ENCODE measurements around the gene PRRT1B. TPM values are rescaled to one million over a fixed set of nuclear protein-coding genes. Genes with fewer than 3 reads are reported as not detected.

Gene PRRT1B
- total and polyA plus RNA-seq, 2 experiments from 2014 or later = 0.24 TPM; not detected in 1

DNA sequence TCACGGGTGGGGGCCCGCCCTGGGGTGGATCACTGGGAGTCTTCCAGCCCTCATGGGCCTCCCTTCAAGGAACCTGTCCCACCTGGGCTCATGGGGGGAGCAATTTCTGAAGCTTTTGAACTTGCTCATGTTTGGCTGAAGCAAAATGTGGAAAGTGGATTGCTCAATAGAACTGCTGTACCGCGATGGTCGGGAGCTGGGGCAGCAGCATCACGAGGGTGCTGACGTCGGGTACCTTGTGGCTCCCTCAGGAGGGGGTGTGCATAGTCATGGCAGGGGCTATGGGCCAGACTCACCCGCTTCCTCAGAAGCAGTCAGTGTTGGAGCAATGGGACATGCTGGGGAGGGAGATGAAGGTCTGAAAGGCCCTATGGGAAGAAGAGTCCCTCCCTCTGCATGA is 57.9 kb downstream of the PRRT1B start (continued):
- TF ChIP-seq, protein P1, sequence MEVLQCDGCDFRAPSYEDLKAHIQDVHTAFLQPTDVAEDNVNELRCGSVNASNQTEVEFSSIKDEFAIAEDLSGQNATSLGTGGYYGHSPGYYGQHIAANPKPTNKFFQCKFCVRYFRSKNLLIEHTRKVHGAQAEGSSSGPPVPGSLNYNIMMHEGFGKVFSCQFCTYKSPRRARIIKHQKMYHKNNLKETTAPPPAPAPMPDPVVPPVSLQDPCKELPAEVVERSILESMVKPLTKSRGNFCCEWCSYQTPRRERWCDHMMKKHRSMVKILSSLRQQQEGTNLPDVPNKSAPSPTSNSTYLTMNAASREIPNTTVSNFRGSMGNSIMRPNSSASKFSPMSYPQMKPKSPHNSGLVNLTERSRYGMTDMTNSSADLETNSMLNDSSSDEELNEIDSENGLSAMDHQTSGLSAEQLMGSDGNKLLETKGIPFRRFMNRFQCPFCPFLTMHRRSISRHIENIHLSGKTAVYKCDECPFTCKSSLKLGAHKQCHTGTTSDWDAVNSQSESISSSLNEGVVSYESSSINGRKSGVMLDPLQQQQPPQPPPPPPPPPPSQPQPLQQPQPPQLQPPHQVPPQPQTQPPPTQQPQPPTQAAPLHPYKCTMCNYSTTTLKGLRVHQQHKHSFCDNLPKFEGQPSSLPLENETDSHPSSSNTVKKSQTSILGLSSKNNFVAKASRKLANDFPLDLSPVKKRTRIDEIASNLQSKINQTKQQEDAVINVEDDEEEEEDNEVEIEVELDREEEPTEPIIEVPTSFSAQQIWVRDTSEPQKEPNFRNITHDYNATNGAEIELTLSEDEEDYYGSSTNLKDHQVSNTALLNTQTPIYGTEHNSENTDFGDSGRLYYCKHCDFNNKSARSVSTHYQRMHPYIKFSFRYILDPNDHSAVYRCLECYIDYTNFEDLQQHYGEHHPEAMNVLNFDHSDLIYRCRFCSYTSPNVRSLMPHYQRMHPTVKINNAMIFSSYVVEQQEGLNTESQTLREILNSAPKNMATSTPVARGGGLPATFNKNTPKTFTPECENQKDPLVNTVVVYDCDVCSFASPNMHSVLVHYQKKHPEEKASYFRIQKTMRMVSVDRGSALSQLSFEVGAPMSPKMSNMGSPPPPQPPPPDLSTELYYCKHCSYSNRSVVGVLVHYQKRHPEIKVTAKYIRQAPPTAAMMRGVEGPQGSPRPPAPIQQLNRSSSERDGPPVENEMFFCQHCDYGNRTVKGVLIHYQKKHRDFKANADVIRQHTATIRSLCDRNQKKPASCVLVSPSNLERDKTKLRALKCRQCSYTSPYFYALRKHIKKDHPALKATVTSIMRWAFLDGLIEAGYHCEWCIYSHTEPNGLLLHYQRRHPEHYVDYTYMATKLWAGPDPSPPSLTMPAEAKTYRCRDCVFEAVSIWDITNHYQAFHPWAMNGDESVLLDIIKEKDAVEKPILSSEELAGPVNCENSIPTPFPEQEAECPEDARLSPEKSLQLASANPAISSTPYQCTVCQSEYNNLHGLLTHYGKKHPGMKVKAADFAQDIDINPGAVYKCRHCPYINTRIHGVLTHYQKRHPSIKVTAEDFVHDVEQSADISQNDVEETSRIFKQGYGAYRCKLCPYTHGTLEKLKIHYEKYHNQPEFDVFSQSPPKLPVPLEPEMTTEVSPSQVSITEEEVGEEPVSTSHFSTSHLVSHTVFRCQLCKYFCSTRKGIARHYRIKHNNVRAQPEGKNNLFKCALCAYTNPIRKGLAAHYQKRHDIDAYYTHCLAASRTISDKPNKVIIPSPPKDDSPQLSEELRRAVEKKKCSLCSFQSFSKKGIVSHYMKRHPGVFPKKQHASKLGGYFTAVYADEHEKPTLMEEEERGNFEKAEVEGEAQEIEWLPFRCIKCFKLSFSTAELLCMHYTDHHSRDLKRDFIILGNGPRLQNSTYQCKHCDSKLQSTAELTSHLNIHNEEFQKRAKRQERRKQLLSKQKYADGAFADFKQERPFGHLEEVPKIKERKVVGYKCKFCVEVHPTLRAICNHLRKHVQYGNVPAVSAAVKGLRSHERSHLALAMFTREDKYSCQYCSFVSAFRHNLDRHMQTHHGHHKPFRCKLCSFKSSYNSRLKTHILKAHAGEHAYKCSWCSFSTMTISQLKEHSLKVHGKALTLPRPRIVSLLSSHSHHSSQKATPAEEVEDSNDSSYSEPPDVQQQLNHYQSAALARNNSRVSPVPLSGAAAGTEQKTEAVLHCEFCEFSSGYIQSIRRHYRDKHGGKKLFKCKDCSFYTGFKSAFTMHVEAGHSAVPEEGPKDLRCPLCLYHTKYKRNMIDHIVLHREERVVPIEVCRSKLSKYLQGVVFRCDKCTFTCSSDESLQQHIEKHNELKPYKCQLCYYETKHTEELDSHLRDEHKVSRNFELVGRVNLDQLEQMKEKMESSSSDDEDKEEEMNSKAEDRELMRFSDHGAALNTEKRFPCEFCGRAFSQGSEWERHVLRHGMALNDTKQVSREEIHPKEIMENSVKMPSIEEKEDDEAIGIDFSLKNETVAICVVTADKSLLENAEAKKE (CRISPR knock-in tag; IDR thresholded peaks at IDR 0.05) = no peak
- TF ChIP-seq, protein P2, sequence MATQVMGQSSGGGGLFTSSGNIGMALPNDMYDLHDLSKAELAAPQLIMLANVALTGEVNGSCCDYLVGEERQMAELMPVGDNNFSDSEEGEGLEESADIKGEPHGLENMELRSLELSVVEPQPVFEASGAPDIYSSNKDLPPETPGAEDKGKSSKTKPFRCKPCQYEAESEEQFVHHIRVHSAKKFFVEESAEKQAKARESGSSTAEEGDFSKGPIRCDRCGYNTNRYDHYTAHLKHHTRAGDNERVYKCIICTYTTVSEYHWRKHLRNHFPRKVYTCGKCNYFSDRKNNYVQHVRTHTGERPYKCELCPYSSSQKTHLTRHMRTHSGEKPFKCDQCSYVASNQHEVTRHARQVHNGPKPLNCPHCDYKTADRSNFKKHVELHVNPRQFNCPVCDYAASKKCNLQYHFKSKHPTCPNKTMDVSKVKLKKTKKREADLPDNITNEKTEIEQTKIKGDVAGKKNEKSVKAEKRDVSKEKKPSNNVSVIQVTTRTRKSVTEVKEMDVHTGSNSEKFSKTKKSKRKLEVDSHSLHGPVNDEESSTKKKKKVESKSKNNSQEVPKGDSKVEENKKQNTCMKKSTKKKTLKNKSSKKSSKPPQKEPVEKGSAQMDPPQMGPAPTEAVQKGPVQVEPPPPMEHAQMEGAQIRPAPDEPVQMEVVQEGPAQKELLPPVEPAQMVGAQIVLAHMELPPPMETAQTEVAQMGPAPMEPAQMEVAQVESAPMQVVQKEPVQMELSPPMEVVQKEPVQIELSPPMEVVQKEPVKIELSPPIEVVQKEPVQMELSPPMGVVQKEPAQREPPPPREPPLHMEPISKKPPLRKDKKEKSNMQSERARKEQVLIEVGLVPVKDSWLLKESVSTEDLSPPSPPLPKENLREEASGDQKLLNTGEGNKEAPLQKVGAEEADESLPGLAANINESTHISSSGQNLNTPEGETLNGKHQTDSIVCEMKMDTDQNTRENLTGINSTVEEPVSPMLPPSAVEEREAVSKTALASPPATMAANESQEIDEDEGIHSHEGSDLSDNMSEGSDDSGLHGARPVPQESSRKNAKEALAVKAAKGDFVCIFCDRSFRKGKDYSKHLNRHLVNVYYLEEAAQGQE (IDR thresholded peaks at IDR 0.05; ENCODE audit: unreplicated experiment) = no peak
- TF ChIP-seq, protein P3, sequence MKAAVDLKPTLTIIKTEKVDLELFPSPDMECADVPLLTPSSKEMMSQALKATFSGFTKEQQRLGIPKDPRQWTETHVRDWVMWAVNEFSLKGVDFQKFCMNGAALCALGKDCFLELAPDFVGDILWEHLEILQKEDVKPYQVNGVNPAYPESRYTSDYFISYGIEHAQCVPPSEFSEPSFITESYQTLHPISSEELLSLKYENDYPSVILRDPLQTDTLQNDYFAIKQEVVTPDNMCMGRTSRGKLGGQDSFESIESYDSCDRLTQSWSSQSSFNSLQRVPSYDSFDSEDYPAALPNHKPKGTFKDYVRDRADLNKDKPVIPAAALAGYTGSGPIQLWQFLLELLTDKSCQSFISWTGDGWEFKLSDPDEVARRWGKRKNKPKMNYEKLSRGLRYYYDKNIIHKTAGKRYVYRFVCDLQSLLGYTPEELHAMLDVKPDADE (IDR thresholded peaks at IDR 0.05) = no peak
- no peak for TF ChIP-seq EZH2phosphoT487 (IDR thresholded peaks at IDR 0.05; ENCODE audit: unreplicated experiment)

All from GM23338 (cell line).